MM.1S (cell line): ENCODE results near the gene PELI3.

Experiments used
- EZH2phosphoT487 ChIP-seq: fragments of 300-600 bp; sonication (generic); IDR thresholded peaks from 2 replicates; pipeline ENCODE4 v1.6.1; 2018; ENCODE audit warnings: antibody characterized with exemption, low read length
- TF ChIP-seq, protein P1 (sequence below): fragments of 300-600 bp; sonication (generic); IDR thresholded peaks from 2 replicates; pipeline ENCODE4 v1.5.1; 2016; ENCODE audit warnings: antibody characterized with exemption, low read length, mixed read lengths

DNA sequence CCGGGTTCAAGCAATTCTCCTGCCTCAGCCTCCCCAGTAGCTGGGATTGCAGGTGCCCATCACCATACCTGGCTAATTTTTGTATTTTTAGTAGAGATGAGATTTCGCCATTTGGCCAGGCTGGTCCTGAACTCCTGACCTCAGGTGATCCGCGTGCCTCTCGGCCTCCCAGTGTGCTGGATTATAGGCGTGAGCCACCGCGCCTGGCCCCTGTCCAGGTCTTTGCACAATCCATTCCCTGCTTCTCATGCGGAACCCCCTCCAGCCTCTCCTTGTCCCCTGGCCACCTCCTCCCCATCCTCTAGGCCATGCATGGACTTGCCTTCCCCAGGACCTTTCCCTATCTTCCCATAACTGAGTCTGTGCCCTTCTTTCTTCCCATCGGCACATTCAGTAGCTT is 22.3 kb downstream of the PELI3 start:
- TF ChIP-seq, protein P1, sequence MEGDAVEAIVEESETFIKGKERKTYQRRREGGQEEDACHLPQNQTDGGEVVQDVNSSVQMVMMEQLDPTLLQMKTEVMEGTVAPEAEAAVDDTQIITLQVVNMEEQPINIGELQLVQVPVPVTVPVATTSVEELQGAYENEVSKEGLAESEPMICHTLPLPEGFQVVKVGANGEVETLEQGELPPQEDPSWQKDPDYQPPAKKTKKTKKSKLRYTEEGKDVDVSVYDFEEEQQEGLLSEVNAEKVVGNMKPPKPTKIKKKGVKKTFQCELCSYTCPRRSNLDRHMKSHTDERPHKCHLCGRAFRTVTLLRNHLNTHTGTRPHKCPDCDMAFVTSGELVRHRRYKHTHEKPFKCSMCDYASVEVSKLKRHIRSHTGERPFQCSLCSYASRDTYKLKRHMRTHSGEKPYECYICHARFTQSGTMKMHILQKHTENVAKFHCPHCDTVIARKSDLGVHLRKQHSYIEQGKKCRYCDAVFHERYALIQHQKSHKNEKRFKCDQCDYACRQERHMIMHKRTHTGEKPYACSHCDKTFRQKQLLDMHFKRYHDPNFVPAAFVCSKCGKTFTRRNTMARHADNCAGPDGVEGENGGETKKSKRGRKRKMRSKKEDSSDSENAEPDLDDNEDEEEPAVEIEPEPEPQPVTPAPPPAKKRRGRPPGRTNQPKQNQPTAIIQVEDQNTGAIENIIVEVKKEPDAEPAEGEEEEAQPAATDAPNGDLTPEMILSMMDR: no peak
- TF ChIP-seq EZH2phosphoT487: no peak
